GM18526 (cell line): Measurements from ENCODE around the gene ANO4.

Experiments
- POLR2A ChIP-seq: IDR thresholded peaks from 3 replicates; pipeline ENCODE4 v1.6.1; 2011; ENCODE audit not compliant: insufficient read length; ENCODE audit errors: extremely low read depth

Gene ANO4

DNA sequence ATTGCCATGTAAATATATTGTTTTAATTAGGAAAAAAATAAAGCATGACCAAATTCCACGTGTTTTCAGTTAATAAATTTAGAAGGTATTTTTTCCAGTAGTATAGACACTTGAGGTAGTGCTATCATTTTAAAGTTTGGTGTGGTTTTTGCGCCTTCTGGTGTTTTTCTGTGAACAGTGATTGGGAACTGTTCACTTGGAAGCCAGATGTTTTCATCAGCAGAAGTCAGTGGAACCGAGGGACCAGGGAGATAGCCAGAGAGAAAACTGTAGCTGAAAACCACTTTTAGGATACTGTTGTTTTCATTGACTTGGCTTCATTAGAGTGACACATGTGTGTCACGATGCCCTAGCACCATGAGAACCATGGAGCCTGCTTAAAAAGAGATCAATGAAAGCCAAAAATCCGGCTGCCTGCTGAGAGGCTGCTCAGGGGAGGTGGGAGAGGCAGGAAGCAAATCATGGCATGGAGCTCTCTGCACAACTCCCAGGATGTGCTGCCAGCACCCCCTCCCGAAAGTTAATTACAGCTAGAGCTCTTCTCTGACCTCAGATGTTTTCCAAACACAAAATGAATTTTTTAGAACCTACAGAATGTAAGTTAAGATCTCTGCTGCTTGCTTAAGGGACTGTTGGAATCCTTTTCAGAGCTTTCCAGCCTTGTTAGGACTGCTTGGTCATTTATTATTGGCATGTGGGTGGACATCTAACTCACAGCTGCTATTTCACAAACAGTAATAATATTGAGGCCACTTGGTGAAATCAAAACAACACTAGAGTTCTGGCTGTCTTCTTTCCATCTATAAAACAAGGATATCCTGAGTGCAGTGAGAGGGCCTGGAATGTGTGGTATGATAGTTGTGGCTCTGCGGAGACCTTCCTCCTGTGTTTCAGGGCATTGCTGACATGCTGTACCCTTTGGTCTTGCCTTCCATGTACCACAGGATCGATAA, 192.3 kb downstream of the ANO4 start:
- no peak for TF ChIP-seq POLR2A

DNA sequence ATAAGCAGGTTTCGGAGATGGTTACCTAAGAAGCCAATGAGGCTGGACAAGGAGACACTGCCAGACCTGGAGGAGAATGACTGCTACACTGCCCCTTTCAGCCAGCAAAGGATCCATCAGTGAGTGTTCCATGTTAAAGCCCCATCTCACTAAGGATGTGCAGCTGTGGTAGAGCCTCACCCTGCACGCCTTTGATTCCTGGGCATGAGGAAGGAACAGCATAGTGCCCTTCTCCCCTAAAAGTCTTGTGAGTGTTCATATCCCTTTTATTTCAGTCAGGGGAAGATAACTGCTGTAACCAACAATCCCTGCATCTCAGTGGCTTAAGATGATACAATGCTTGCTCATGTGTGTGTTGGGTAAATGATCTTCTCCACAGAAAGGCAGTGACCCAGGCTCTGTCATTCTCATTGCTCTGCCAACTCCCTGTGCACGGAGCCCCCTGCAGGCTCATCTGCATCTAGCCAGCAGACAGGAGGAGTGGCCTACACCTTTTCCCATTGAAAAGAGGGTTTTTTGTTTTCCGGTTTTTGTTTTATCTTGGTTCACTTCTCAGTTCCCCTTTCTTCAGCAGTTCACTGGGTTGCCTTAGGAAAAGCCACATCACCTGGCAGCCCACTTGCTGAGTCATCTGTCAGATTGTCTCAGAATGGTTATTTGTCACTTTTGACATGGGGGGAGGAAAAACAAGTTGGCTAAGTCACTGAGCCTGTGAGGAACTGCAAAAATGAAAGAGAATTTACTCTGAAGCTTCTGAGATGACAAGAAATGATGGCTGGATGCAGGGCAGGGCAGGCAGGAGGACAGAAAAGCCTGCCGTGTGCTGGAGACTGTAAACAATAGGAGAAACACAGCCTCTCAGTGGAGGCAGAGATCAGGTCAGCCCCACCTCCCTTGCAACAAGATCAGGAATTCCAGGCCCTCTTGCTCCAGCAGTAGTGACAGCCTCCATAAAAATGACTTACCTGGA, 193.3 kb downstream of the ANO4 start:
- TF ChIP-seq POLR2A: no peak

DNA sequence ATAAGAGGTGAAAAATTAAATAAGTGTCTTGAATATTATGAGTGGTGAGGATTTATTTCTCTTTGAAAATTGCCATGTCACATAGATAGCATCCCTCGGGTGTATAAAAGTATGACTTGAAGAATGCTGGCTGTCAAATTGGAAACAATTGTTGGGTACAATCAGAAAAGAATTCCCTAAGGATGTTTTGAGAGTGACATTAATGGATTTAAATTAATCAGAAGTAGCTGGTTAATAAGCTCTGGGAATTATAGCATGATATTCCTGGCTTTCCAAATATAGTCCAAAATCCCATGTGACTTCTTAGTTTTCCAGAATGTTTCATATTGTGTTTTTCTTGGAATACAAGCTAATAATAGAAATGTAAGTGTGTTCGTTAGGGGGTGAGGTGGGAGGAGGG, 196.5 kb downstream of the ANO4 start:
- TF ChIP-seq POLR2A: no peak

DNA sequence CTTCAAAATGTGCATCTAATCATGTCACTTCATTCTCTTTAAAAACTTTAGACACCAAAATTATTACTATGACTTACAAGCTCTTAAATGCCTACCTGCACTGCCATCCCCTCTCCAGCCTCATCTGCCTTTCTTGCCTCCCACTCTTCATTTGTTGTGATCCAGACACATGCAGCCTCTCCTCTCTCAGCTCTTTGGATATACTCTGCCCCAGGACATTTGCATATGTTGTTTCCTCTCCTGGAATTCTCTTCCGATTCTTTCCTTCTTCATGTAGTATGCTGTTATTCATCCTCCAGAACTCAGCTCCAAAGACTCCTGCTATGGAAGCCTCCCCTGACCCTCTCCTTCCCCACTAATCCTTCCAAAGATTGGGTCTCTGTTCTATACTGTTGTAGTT, 197.6 kb downstream of the ANO4 start:
- TF ChIP-seq POLR2A: no peak

DNA sequence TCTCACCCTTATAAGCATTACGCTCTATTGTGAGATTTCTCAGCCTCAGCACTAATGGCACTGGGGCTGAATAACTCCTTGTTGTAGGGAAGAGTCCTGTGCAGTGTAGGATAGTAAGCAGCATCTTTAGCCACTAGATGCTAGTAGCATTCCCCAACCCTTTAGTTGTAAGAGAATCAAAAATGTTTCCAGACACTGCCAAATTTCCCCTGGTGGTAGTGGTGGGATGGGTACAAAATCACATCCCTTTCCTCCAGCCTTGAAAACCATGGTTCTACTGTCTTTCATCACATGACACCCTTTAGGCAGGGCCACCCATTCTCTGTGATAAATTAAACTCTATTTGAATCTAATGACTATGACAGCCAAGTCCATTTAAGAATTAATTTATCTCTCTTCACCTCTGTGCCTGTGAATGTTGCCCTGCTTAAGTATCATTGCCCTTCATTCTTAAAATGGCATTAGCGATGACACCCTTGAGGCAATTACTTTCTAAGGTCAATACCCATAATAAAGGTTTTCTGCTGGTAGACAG, 199.4 kb downstream of the ANO4 start:
- TF ChIP-seq POLR2A: no peak

DNA sequence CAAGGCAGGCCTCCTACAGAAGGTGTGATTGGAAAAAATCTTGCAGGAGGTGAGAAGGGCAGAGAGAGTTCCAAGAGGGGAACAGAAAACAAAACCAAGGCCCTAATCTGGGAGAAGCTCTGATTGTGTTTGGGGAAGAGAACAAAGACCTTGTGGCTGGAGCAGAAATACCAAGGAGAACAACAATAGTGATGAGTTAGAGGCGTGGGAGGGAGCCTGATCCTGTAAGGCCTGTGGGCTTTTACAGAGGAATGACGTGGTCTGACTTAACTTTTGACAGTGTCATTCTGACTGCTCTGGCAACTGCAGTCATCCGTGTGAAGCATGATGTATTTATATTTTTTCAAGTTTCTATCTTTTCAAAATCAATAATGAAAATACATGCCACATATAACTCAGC, 200.6 kb downstream of the ANO4 start:
- TF ChIP-seq POLR2A: no peak

DNA sequence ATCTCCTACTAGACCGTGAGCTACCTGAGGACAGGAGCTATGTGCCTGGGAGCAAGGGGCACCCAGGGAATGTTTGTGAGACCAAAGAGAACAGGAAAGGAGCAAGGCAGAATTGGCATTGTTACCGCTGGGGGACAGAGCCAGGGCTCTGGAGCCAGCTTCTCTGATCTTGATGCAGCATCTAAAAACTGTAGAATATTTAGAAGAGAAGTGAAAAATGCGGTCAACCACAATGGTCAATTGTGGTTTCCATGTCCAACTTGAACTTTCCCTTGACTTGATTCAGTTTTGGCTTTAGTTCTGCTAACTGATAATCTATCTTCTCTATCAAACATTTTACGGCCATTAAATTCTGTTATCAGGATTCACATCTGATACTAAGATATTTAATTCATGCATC, 201.2 kb downstream of the ANO4 start:
- no peak for TF ChIP-seq POLR2A

DNA sequence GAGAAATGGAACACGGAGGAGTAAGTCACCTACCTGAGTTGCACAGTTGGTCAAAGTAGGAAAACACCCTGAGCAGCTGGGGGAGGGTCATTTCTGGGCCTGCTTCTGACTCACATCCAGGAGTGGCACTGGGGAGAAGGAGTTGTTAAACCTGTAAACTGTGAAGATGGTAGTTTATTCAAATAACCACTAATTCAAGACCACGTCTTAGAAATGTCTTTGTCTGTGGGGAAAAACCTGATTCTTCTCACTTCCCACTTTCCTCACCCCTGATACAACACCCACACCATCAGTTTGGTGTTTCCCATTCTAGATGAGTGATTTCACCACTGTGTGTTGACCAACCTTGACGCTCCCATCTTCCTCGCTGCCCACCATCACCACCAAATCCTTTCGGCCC, 207.1 kb downstream of the ANO4 start:
- TF ChIP-seq POLR2A: no peak

DNA sequence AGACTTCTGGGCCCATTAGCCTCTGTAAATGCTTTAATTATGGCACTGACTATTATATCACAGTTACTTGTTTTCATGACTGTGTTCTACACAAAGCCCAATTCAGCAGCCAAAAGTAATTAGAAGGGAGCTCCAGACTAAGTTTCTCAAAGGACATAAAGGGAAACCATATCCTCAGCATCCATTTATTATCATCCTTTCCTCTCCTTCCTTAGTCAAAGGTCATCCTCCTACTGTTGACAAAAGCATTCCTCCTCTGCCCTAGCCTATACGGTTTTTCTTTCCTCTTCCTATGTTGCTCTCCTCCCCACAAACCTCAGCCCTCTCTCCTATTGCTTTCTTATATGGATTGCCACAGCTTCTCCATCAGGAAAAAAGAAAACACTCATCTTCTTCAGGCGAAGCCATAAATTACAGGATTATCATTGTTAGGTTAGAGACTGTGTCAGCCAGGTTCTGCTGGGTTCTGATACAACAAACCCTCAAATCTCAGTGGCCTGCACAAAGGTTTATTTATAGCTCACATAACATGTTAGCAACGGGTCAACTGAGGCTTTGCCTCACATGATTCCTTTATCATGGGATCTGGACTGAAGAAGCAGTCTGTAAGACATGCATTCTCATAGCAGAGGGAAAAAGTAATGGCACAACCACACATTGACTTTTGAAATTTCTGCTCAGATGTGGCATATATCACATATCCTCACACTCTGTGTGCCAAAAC, 208.3 kb downstream of the ANO4 start:
- no peak for TF ChIP-seq POLR2A

DNA sequence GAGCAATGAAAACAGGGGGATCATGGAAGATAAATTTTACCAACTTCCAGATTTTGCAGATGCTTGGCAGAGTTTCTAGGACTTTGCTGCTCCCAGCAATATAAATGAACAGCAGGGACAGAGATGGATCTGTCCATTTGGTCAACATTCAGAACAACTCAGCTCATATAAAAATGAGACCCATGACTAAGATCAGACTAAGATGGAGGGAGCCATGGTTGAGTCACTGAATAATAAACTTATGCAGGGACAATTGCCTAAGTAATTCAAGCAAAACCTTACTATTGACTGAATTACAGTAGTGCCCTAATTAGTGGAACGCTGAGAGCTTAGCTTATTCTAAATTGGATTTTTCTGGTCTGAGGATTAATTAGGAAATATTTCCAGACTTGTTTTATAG, 210.3 kb downstream of the ANO4 start:
- no peak for TF ChIP-seq POLR2A

DNA sequence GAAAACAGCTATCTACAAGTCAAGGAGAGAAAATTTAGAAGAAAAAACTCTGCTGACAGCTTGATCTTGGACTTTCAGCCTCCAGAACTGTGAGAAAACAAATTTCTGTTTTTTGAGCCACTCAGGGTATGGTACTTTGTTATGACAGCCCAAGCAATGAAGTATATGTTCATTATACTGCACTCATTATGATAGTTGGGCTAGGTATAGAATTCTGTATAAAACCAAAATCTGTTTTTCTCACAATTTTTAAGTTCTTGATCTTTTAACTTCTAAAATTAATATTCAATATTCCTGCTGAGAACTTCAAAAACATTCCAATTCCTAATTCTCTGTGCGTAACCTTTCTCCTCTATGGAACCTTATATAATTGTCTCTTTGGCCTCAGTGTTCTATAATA, 214.7 kb downstream of the ANO4 start:
- TF ChIP-seq POLR2A: no peak

DNA sequence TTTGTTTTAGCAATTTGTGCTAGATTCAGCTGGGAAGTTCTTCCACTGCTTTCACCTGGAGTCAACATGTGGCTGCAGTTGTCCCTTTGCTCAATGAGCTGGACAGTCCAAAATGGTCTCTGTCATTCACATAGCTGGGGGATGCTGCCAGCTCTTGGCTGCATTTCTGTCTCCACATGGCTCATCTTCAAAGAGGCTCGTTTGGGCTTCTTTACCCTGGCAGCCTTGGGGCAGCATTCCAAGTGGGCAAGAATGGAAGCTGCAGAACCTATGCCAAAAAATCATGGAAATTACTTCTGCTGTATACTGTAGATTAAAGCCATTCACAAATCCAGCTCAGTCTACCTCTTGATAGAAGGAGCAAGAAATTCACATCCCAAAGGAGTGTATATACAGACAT, 216.3 kb downstream of the ANO4 start:
- no peak for TF ChIP-seq POLR2A

DNA sequence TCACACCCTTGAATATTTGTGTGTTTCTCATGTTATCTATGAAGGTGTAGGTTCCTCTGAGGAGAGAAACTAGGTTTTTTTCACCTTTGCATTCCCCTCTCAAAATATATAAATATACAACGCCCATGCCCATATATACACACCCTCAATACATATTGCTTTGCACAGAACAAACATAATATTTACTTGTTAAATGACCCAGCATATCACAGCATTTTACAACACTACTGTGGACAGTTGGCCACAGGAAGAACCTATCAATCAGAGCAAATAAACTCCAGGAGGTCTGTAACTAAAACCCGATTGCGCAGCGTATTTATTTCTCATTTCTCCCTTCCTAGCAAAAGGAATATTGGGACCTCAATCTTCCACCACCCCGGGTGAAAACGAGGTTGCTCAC, 219.4 kb downstream of the ANO4 start:
- TF ChIP-seq POLR2A: no peak

DNA sequence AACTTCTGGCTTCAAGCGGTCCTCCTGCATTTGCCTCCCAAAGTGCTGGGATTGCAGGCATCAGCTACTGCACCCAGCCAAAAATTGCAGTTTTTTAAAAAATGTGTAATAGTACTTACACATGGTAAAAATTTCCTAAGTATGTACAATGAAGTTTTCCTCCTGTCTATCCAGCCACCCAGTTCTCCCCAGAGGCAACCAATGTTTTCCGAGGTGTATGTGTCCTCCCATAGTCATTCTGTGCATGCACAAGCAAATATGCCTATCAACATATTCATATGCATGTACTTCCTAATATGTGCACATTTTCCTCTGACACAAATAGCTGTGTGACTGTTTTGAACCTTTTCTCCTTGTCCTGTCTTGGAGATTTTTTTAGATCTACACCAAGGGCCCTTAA, 220.5 kb downstream of the ANO4 start:
- TF ChIP-seq POLR2A: no peak

DNA sequence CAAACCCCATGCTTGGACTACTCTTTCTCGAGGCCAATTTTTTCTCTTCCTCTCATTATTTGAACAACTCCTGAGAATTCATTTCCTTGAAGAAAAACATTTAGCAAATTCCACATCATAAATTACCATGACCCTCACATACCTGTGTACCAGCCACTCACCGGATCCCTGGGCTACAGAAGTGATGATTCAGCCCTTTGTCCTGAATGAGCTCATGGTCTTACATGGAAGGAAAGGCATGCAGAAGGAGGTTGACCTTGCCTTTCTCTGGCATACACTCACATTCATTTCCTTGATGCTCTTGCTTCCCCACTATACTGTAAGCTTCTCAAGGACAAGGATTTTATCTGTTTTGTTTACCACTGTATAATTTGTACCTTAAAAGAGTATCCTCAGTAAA, 224.0 kb downstream of the ANO4 start:
- TF ChIP-seq POLR2A: no peak
